HepG2 (cell line): Measurements from ENCODE around the gene EMC8. TPM values are rescaled to one million over a fixed set of nuclear protein-coding genes. Genes with fewer than 3 reads are reported as not detected.
A peak's percentile ranks its signal among the peaks of the same experiment; 100 is the strongest.

Experiments used
- ATAD3A ChIP-seq: sonication (generic); formaldehyde crosslinking; IDR thresholded peaks from 2 replicates; pipeline ENCODE4 v1.4.0; 2020; ENCODE audit warnings: missing genetic modification reagents
- ATF5 ChIP-seq: sonication (generic); formaldehyde crosslinking; IDR thresholded peaks from 2 replicates; pipeline ENCODE4 v1.4.0; 2020; ENCODE audit warnings: mild to moderate bottlenecking, low read depth, missing genetic modification reagents
- FOSL2 ChIP-seq: sonication (generic); formaldehyde crosslinking; IDR thresholded peaks from 2 replicates; pipeline ENCODE4 v1.4.0; 2020; ENCODE audit warnings: missing genetic modification reagents
- FOXM1 ChIP-seq: sonication (generic); formaldehyde crosslinking; IDR thresholded peaks from 2 replicates; pipeline ENCODE4 v1.5.0; 2020; ENCODE audit warnings: missing genetic modification reagents
- HMG20A ChIP-seq: IDR thresholded peaks from 2 replicates; pipeline ENCODE4 v1.6.1; 2016; ENCODE audit warnings: borderline replicate concordance
- HNRNPL ChIP-seq: fragments of 200-400 bp; formaldehyde crosslinking; IDR thresholded peaks from 2 replicates; pipeline ENCODE4 v1.6.1; 2017; ENCODE audit warnings: mild to moderate bottlenecking, low read depth, low read length
- JARID2 ChIP-seq: sonication (generic); formaldehyde crosslinking; IDR thresholded peaks from 2 replicates; pipeline ENCODE4 v1.8.1; 2023; ENCODE audit warnings: missing genetic modification reagents, inconsistent platforms; ENCODE audit not compliant: insufficient replicate concordance
- JUNB ChIP-seq: sonication (generic); formaldehyde crosslinking; IDR thresholded peaks from 2 replicates; pipeline ENCODE4 v1.8.0; 2022; ENCODE audit warnings: missing genetic modification reagents, mild to moderate bottlenecking, borderline replicate concordance
- KLF16 ChIP-seq, 2 experiments: sonication (generic) in 1 of 2; formaldehyde crosslinking in 1 of 2; IDR thresholded peaks; 2 replicates each; pipeline versions ENCODE4 v1.6.1 to v1.8.0; 2016 to 2023; ENCODE audit warnings: missing genetic modification reagents in 2 of 2, missing compliant biosample characterization in 1 of 2
- MAFK ChIP-seq, 2 experiments: IDR thresholded peaks in 1 of 2; conservative IDR thresholded peaks in 1 of 2; 2 replicates each; pipeline ENCODE4 v1.6.1; 2011; ENCODE audit warnings: improper control_type of control experiment in 2 of 2, low read length in 2 of 2
- NFIB ChIP-seq: sonication (generic); formaldehyde crosslinking; IDR thresholded peaks from 2 replicates; pipeline ENCODE4 v1.9.0; 2021; ENCODE audit warnings: missing genetic modification reagents, mild to moderate bottlenecking, borderline replicate concordance
- NFYC ChIP-seq: IDR thresholded peaks from 2 replicates; pipeline ENCODE4 v1.6.1; 2016; ENCODE audit warnings: missing genetic modification reagents, missing compliant biosample characterization
- PAX8 ChIP-seq: sonication (generic); formaldehyde crosslinking; IDR thresholded peaks from 2 replicates; pipeline ENCODE4 v1.8.0; 2022; ENCODE audit warnings: mild to moderate bottlenecking, missing genetic modification reagents, borderline replicate concordance
- PAXIP1 ChIP-seq: sonication (generic); formaldehyde crosslinking; conservative IDR thresholded peaks from 2 replicates; pipeline ENCODE4 v1.4.0; 2020; ENCODE audit warnings: mild to moderate bottlenecking, missing genetic modification reagents, moderate library complexity
- TBX3 ChIP-seq: fragments of 450-650 bp; IDR thresholded peaks from 2 replicates; pipeline ENCODE4 v1.6.1; 2017; ENCODE audit warnings: antibody characterized with exemption, mild to moderate bottlenecking, inconsistent platforms, borderline replicate concordance
- TCF7L2 ChIP-seq: IDR thresholded peaks from 2 replicates; pipeline ENCODE4 v1.6.1; 2011; ENCODE audit warnings: mild to moderate bottlenecking, low read depth, low read length, moderate library complexity
- ZNF17 ChIP-seq: sonication (generic); formaldehyde crosslinking; IDR thresholded peaks from 2 replicates; pipeline ENCODE4 v1.5.0; 2020; ENCODE audit warnings: mild to moderate bottlenecking, missing genetic modification reagents
- ZNF432 ChIP-seq: sonication (generic); formaldehyde crosslinking; IDR thresholded peaks from 2 replicates; pipeline ENCODE4 v1.5.0; 2020; ENCODE audit warnings: missing genetic modification reagents, mild to moderate bottlenecking, borderline replicate concordance
- polyA plus RNA-seq, 8 experiments: library from polyadenylated mRNA; depleted of rRNA in 3 of 8; stranded (reverse) in 7 of 8; unstranded in 1 of 8; fragments of >200 nt; fragmentation: Illumina TruSeq in 4 of 8; extraction: Trizol in 4 of 8; gene quantifications; 2 replicates each; pipeline versions ENCODE4 v1.2.1 to v1.2.3, GENCODE V29; 2011 to 2016; ENCODE audit warnings: low read depth in 4 of 8, missing spikeins in 1 of 8, mixed read lengths in 1 of 8; ENCODE audit not compliant: insufficient read depth in 1 of 8
- total RNA-seq, 5 experiments: library from RNA; depleted of rRNA; stranded (reverse); fragments of >200 nt; fragmentation: Illumina TruSeq; extraction: Trizol; gene quantifications; 2 replicates each; pipeline ENCODE4 v1.2.3, GENCODE V29; 2016; ENCODE audit warnings: low read depth in 1 of 5
- TF ChIP-seq, protein P1 (sequence below): fragments of 450-650 bp; IDR thresholded peaks from 2 replicates; pipeline ENCODE4 v1.6.1; 2017; ENCODE audit warnings: mild to moderate bottlenecking
- TF ChIP-seq, protein P2 (sequence below): sonication (generic); formaldehyde crosslinking; IDR thresholded peaks from 2 replicates; pipeline ENCODE4 v1.5.0; 2020; ENCODE audit warnings: missing genetic modification reagents
- TF ChIP-seq, protein P3 (sequence below): IDR thresholded peaks from 2 replicates; pipeline ENCODE4 v1.6.1; 2016; ENCODE audit warnings: missing genetic modification reagents, missing compliant biosample characterization

EMC8 gene
- total and polyA plus RNA-seq, 2 of the 13 experiments (the other 11 are each of a cell fraction or from before 2014, with no cell fraction given): 55.0 to 76.0 TPM

DNA sequence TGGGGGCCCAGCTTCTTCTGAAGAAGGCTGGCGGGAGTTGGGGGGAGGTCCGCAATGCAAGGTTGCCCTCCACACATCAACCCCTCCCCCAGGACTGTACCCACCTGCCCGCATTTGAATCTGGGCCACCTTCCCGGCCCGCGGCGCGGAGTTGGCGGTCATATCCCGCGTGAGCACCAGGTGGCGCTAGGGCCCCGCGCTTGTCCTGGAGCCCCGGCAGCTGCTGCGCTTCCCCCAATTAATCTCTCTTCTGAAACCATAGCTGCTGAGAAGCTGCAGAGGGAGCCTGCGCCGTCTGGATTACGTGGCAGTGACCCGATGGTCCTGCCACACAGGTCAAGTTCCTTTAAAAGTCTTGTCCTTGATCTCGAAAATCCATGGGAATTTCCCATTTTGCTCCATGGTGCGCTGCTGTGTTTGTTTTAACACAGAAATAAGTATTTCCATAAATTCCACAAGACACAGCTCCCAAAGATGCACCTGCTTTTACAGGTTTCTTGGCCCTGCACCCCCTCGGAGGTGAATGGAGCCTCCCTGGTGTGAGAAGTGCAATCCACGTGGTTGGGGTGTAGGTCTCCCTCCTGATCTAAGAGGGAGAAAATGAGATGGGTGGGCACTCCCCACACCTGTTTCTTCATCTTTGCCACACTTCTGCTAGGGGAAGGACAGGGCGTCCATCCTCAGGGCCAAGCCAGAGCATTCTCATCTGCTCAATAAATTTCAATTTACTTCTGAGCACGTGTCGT, 22.2 kb upstream of the EMC8 start (continued):
- TF ChIP-seq, protein P1, sequence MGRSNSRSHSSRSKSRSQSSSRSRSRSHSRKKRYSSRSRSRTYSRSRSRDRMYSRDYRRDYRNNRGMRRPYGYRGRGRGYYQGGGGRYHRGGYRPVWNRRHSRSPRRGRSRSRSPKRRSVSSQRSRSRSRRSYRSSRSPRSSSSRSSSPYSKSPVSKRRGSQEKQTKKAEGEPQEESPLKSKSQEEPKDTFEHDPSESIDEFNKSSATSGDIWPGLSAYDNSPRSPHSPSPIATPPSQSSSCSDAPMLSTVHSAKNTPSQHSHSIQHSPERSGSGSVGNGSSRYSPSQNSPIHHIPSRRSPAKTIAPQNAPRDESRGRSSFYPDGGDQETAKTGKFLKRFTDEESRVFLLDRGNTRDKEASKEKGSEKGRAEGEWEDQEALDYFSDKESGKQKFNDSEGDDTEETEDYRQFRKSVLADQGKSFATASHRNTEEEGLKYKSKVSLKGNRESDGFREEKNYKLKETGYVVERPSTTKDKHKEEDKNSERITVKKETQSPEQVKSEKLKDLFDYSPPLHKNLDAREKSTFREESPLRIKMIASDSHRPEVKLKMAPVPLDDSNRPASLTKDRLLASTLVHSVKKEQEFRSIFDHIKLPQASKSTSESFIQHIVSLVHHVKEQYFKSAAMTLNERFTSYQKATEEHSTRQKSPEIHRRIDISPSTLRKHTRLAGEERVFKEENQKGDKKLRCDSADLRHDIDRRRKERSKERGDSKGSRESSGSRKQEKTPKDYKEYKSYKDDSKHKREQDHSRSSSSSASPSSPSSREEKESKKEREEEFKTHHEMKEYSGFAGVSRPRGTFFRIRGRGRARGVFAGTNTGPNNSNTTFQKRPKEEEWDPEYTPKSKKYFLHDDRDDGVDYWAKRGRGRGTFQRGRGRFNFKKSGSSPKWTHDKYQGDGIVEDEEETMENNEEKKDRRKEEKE: no peak
- TF ChIP-seq TCF7L2 (no peak), FOSL2 (CRISPR knock-in tag) (no peak; the same call in 1 of the 2 replicates), ATF5 (no peak), HNRNPL (no peak), NFYC (CRISPR knock-in tag) (no peak), TBX3 (no peak), NFIB (CRISPR knock-in tag) (no peak), ZNF17 (CRISPR knock-in tag) (no peak), KLF16 (CRISPR knock-in tag; IDR thresholded peaks at IDR 0.05) (no peak), FOXM1 (no peak), ATAD3A (CRISPR knock-in tag) (no peak), PAX8 (CRISPR knock-in tag) (no peak), JARID2 (CRISPR knock-in tag) (peak; percentile 39), ZNF432 (CRISPR knock-in tag) (no peak), JUNB (CRISPR knock-in tag) (no peak), HMG20A (CRISPR knock-in tag) (no peak), PAXIP1 (CRISPR knock-in tag) (no peak), MAFK (conservative IDR thresholded peaks at IDR 0.05 in 1 of 2, IDR thresholded peaks at IDR 0.05 in 1 of 2; ENCODE audit: low read length in 2 of 2) (no peak)
- TF ChIP-seq, protein P2, sequence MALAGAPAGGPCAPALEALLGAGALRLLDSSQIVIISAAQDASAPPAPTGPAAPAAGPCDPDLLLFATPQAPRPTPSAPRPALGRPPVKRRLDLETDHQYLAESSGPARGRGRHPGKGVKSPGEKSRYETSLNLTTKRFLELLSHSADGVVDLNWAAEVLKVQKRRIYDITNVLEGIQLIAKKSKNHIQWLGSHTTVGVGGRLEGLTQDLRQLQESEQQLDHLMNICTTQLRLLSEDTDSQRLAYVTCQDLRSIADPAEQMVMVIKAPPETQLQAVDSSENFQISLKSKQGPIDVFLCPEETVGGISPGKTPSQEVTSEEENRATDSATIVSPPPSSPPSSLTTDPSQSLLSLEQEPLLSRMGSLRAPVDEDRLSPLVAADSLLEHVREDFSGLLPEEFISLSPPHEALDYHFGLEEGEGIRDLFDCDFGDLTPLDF (CRISPR knock-in tag): no peak
- TF ChIP-seq, protein P3, sequence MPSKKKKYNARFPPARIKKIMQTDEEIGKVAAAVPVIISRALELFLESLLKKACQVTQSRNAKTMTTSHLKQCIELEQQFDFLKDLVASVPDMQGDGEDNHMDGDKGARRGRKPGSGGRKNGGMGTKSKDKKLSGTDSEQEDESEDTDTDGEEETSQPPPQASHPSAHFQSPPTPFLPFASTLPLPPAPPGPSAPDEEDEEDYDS (CRISPR knock-in tag): 0 out of 2 replicates have a peak, but pooled peaks have one; percentile 34
